Heart right ventricle (tissue), 16 donors: ENCODE results near the gene LRRC8E. TPM values are rescaled to one million over a fixed set of nuclear protein-coding genes. Genes with fewer than 3 reads are reported as not detected.

Experiments used
- ATAC-seq, 8 donors: fragments of 200-7000 bp; cut with Tn5 transposase; one replicate each; pipeline ENCODE4 v1.9.1; 2020; ENCODE audit warnings: mild to moderate bottlenecking in 8 of 8, moderate library complexity in 8 of 8, moderate number of reproducible peaks in 1 of 8
- DNase-seq, 2 donors: peaks; one replicate each; pipeline ENCODE4 v3.0.0-alpha.2; 2020
- H3K27ac ChIP-seq, 10 donors: fragments of 200-600 bp; sonication (generic) in 2 of 10; one replicate each; pipeline versions ENCODE4 v1.5.0 to v1.8.0; 2020 to 2022; ENCODE audit warnings: mild to moderate bottlenecking in 3 of 10
- H3K27me3 ChIP-seq, 7 donors: fragments of 200-600 bp; one replicate each; pipeline ENCODE4 v1.8.0; 2021 to 2022; ENCODE audit warnings: mild to moderate bottlenecking in 2 of 7
- H3K36me3 ChIP-seq, 9 donors: fragments of 200-600 bp; sonication (generic) in 1 of 9; one replicate each; pipeline versions ENCODE4 v1.5.0 to v1.8.0; 2020 to 2022; ENCODE audit warnings: mild to moderate bottlenecking in 2 of 9
- H3K4me1 ChIP-seq, 9 donors: fragments of 200-600 bp; sonication (generic) in 1 of 9; one replicate each; pipeline versions ENCODE4 v1.5.0 to v1.8.0; 2020 to 2022; ENCODE audit warnings: mild to moderate bottlenecking in 4 of 9
- H3K4me3 ChIP-seq, 10 donors: fragments of 200-600 bp; sonication (generic) in 2 of 10; one replicate each; pipeline versions ENCODE4 v1.5.0 to v1.8.0; 2020 to 2022; ENCODE audit warnings: mild to moderate bottlenecking in 7 of 10, moderate library complexity in 2 of 10
- H3K9me3 ChIP-seq, 11 donors: fragments of 200-600 bp in 10 of 11; sonication (generic) in 2 of 11; one replicate each; pipeline versions ENCODE4 v1.5.0 to v1.8.0; 2013 to 2022; ENCODE audit warnings: mild to moderate bottlenecking in 2 of 11, control low read depth in 1 of 11, moderate library complexity in 1 of 11
- CTCF ChIP-seq, 9 donors: fragments of 200-600 bp; sonication (generic) in 2 of 9; IDR thresholded peaks; one replicate each; pipeline versions ENCODE4 v1.5.0 to v1.8.0; 2021 to 2022; ENCODE audit warnings: antibody characterized with exemption in 9 of 9, mild to moderate bottlenecking in 5 of 9, moderate library complexity in 1 of 9
- WGBS, 2 donors: extraction: QIAGEN DNeasy Blood & Tissue Kit; methylation state at CpG; one replicate each; pipeline ENCODE4 v1.1.7; 2013; ENCODE audit warnings: inconsistent platforms in 1 of 2; 5-methylcytosine and 5-hydroxymethylcytosine counted together
- intact Hi-C, 10 donors: fragments of 100-400 bp; cut with DNase I; formaldehyde crosslinking; loops; one replicate each; pipeline versions ENCODE4 v1.11.1 to v1.14.2; 2022
- long read RNA-seq, 3 donors: library from polyadenylated mRNA; unstranded; transcript quantifications; one replicate each; pipeline ENCODE4 v2.0.0, GENCODE V29; 2020 to 2021
- polyA plus RNA-seq, 2 donors: library from polyadenylated mRNA; stranded (reverse); fragments of 200-250 nt; gene quantifications; one replicate each; pipeline ENCODE4 v1.2.3, GENCODE V29; 2013
- total RNA-seq, 10 donors: library from RNA; stranded (reverse); fragmentation: NEBNext Ultra II Directional in 3 of 10; extraction: Animal tissue kit (Norgen Biotek cat#: 25700) in 3 of 10; gene quantifications; one replicate each; pipeline versions ENCODE4 v1.2.1 to v1.2.4, GENCODE V29; 2021 to 2023
- donor health status: Arrhythmogenic right ventricular cardiomyopathy.
- donor health status: ischemic (EF 13 %, LVEDD 7.1; RV severe dilation, severe dysfunction).
- donor health status: healthy with polysubstance abuse.
- donor health status: DM: no; HTN: yes; CAD: no.
- donor health status: DM: no; HTN: no; CAD: no.
- donor health status: ischemic (EF 25% LVEDD 6.9; RV normal size, moderate dysfunction).
- donor health status: ischemic (EF 25% LVEDD 5.7; RV mildly dilated, moderate dysfunction).
- donor health status: healthy.
- donor health status: DM: yes; HTN: yes; CAD: no.
- donor health status: Ischemic cardiomyopathy.
- donor health status: ischemic (EF 35%, LVEDD 5.7; RV mildly dilated, moderate dysfunction).
- donor health status: nonischemic (EF 11% LVEDD 7.7; RV severe dilation, severe dysfunction).
- donor health status: DM: yes; HTN: yes; CAD: no.
- donor health status: PGD.
- donor health status: ischemic (EF 29% LVEDD 5.4; RV normal size, mild dysfunction).
- donor health status: nonischemic (EF 23%, LVEDD 6.1; RV moderate dilation, normal function).

Gene LRRC8E
- total RNA-seq (1 to 10 TPM in 5 of 10 donors, under 1 TPM in 5; 0.33 to 3.3 (median 0.99) TPM), polyA plus RNA-seq (1 to 10 TPM in 1 of 2 donors, under 1 TPM in 1; 0.66 to 1.2 TPM)
- long read RNA-seq, donor 1, partial matches to known transcripts, result 0 of 5 reads
- long read RNA-seq, donor 1, other reads (novel, unspliced or antisense), result 1 of 5 reads
- long read RNA-seq, donor 2, partial matches to known transcripts, result 0 of 3 reads
- long read RNA-seq, donor 2, other reads (novel, unspliced or antisense), result 0 of 3 reads
- long read RNA-seq, donor 3, transcript LRRC8E-201 (3 exons, 3,595 nt), result major isoform, 9 of 14 reads
- long read RNA-seq, donor 3, partial matches to known transcripts, result 0 of 14 reads
- long read RNA-seq, donor 3, other reads (novel, unspliced or antisense), result 3 of 14 reads

DNA sequence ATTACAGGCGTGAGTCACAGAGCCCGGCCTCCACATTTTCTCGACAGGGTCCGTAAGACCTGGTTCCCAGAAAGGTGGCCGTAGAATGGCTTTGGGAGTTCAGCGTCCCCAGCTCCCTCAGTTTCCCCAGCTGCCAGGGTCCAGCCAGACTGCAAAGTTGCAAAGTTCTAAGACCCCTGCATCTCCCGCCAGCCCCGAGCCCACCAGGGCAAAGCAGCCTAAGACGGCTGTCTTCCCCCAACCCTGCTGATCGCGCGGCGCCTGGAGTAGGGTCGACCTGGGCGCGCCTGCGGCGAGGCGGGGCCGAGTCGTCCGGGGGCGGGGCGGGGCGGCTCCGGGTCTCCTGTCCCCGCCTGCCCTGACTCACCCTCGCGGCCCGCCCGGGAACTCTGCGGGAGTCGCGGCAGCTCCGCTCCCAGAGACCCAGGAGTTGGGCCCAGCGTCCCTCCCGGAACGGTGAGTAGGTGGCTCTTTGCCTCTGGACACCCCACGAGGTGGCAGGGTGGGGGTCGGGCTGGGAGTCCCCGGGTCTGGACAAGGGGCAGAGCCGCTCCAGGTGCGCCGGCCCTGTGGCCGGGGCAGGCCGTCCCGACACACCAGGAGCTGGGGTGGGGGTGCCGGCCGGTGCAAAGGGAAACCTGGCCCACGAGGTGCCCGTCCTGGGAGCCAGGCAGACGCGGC is at the start of gene LRRC8E:
Gene LRRC8E, plus strand, starts transcription at position 366 of the 681 bp plus-strand sequence. CDS start 7,094 bp downstream, outside the sequence.
- no peak within 1 kb of the TSS for H3K27ac ChIP-seq
- H3K9me3 ChIP-seq, result no peaks in the 10 kb centered on the region
- 9% methylated on average over 53 of the region's 53 CpGs for WGBS, 2 donors
- ATAC-seq (peak; percentile 56 to 92 (median 69)), DNase-seq (no peak)
- no peaks in the 10 kb centered on the region for H3K36me3 ChIP-seq
- no peak for TF ChIP-seq CTCF (IDR thresholded peaks at IDR 0.05)
- intact Hi-C loops, result no loop called here
- H3K4me3 ChIP-seq, result peak within 1 kb of the TSS in 9 of 10 donors; percentile 19 to 51 (median 43)
- H3K27me3 ChIP-seq, result peaks cover 0 to 38% (median 29%) of the 10 kb centered on the region in 7 donors
- peaks cover 0 to 8% (median 3%) of the 10 kb centered on the region in 9 donors for H3K4me1 ChIP-seq

- Histone ChIP-seq H3K4me3 (no peak overlapping the region), H3K36me3 (no peaks in the 10 kb centered on the region), H3K9me3 (no peaks in the 10 kb centered on the region), H3K27me3 (no peaks in the 10 kb centered on the region), H3K27ac (no peak overlapping the region), H3K4me1 (no peaks in the 10 kb centered on the region)
- TF ChIP-seq CTCF (IDR thresholded peaks at IDR 0.05), result no peak
- ATAC-seq, result no peak
- 96 to 97% methylated on average over 6 of the region's 6 CpGs for WGBS, 2 donors
- intact Hi-C loops, result no loop called here
- no peak for DNase-seq
Observed at GRCh38 chr19:7839476-7839875, 48.8 kb upstream of the LRRC8E start.

GRCh38 chr19:7840629-7841028 is 47.7 kb upstream of the LRRC8E start:
- intact Hi-C loops, result no loop called here
- DNase-seq, result no peak
- Histone ChIP-seq H3K27ac (no peak overlapping the region), H3K36me3 (no peaks in the 10 kb centered on the region), H3K27me3 (no peaks in the 10 kb centered on the region), H3K9me3 (no peaks in the 10 kb centered on the region), H3K4me1 (no peaks in the 10 kb centered on the region), H3K4me3 (no peak overlapping the region)
- 86 to 88% methylated on average over 8 of the region's 8 CpGs for whole genome bisulfite sequencing, 2 donors
- ATAC-seq, result no peak
- no peak for TF ChIP-seq CTCF (IDR thresholded peaks at IDR 0.05)

DNA sequence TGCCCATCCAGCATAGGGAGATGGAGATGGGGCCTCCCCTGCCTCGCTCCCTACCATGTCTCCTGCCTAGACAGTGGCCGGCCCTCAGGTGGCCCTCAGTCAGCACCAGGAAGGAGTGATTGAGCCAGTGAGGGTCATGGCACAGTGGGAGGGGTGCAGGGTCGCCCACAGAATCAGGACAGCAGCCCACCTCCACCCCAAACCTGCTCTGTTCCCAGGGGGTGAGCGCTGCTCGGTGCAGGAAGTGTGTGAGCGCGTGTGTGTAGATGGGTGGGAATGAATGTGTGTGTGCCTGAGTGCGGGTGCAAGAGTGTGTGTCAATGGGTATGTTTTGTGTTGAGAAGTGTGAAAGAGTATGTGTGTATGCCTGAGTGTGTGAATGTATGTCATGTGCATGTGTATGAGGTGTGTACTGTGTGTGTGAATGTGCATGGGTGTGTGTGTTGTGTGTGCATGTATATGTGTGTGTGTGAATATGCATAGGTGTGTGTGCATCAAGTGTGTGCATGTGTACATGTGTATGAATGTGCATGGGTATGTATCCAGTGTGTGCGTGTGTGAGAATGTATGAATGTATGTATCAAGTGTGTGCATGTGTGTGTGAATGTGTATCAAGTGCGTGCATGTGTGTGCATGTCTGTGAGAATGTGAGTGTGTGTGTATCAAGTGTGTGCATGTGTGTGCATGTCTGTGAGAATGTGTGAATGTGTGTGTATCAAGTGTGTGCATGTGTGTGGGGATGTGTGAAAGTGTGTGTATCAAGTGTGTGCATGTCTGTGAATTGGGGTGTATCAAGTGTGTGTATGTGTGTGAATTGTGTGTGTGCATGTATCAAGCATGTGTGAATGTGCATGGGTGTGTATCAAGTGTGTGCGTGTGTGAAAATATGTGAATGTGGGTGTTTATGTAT is 46.3 kb upstream of the LRRC8E start:
- intact Hi-C loops, result no loop called here
- Histone ChIP-seq H3K4me3 (no peak overlapping the region), H3K36me3 (no peaks in the 10 kb centered on the region), H3K27ac (no peak overlapping the region), H3K4me1 (no peaks in the 10 kb centered on the region), H3K27me3 (no peaks in the 10 kb centered on the region), H3K9me3 (no peaks in the 10 kb centered on the region)
- TF ChIP-seq CTCF (IDR thresholded peaks at IDR 0.05), result no peak
- WGBS, 2 donors, result 90 to 93% methylated on average over 11 of the region's 11 CpGs
- DNase-seq (no peak), ATAC-seq (no peak)
